ENCODE data around the gene ZNF384.
A peak's percentile ranks its signal among the peaks of the same experiment; 100 is the strongest.

ZNF384 gene

DNA sequence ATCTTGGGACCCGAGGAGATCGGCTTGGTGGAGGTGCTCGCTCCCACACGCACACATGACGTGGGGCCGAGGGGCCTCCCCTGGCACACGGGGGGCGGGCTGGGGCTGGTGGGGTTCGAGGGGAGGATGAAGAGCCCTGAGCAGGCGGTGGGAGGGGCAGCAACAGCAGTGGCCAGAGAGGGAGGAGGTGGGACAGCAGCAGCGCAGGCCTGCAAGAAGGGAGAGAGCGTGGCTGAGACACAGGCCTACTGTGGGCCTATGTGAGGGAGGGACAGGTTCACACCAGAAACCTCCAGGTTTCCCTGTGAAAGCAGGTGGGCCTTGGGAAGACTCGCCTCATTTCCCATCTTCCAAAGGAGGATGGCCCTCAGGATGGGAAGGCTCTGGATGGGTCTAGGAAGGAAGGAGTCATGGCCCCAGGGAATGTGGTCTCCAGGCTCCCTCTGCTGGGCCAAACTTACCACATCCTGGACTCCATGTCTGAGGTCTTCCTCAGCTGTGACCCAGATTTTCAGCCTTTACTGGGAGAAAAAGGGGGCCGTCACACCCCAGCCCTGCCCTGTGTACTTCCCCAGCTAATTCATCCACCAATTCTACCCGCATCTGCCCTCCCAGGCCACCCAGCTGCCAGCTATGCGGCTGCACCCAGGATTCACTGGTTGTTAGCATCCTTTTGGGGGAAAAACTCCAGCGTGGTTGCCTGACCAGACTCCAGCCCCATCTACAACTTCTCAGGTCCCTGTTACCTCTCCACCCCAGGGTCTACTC, 8.6 kb upstream of the ZNF384 start:
- TF ChIP-seq, protein P1, sequence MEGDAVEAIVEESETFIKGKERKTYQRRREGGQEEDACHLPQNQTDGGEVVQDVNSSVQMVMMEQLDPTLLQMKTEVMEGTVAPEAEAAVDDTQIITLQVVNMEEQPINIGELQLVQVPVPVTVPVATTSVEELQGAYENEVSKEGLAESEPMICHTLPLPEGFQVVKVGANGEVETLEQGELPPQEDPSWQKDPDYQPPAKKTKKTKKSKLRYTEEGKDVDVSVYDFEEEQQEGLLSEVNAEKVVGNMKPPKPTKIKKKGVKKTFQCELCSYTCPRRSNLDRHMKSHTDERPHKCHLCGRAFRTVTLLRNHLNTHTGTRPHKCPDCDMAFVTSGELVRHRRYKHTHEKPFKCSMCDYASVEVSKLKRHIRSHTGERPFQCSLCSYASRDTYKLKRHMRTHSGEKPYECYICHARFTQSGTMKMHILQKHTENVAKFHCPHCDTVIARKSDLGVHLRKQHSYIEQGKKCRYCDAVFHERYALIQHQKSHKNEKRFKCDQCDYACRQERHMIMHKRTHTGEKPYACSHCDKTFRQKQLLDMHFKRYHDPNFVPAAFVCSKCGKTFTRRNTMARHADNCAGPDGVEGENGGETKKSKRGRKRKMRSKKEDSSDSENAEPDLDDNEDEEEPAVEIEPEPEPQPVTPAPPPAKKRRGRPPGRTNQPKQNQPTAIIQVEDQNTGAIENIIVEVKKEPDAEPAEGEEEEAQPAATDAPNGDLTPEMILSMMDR (conservative IDR thresholded peaks at IDR 0.05; ENCODE audit: low read length), result peak; percentile 78
- DNase-seq (ENCODE audit: low read depth), result peak; percentile 62

GRCh38 chr12:6696690-6697583, 7.8 kb upstream of the ZNF384 start:
- no peak for DNase-seq (ENCODE audit: low read depth)
- no peak overlapping the region for H3K4me3 ChIP-seq (ENCODE audit: low read length)
- TF ChIP-seq, protein P1 (conservative IDR thresholded peaks at IDR 0.05; ENCODE audit: low read length), result no peak

More for the DNA sequence above, 8.6 kb upstream of the ZNF384 start:
- H3K4me3 ChIP-seq (ENCODE audit: low read length), result no peak overlapping the region

- no peak overlapping the region for H3K4me3 ChIP-seq (ENCODE audit: low read length)
- TF ChIP-seq, protein P1 (conservative IDR thresholded peaks at IDR 0.05; ENCODE audit: low read length), result no peak
- no peak for DNase-seq (ENCODE audit: low read depth)
Measured at GRCh38 chr12:6695313-6696045, 6.3 kb upstream of the ZNF384 start.

- DNase-seq (ENCODE audit: low read depth), result no peak
- TF ChIP-seq, protein P1 (conservative IDR thresholded peaks at IDR 0.05; ENCODE audit: low read length), result no peak
- H3K4me3 ChIP-seq (ENCODE audit: low read length), result no peak overlapping the region
Measured at GRCh38 chr12:6694701-6695100, 5.5 kb upstream of the ZNF384 start.

GRCh38 chr12:6693832-6694355, 4.7 kb upstream of the ZNF384 start:
- TF ChIP-seq, protein P1 (conservative IDR thresholded peaks at IDR 0.05; ENCODE audit: low read length), result no peak
- no peak overlapping the region for H3K4me3 ChIP-seq (ENCODE audit: low read length)
- DNase-seq (ENCODE audit: low read depth), result no peak

DNA sequence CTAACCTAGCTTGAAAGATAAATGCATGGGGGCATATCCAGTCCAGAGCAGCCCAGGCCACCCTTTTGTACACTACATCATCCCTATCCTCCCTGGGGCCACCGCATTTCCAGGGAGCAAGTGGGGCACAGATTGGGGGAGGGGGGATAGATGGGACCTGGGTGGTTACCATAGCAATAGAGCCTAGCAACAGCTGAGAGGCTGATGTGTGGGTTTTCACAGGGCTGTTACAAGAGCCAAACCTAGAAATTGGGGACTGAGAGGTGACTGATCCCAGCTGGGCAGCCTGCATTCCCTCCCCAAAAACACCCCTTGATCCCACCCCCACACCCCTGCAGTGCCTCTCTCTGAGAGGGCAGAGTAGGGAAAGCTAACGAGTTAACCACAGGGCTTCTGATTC, 3.7 kb upstream of the ZNF384 start:
- H3K4me3 ChIP-seq (ENCODE audit: low read length), result no peak overlapping the region
- TF ChIP-seq, protein P1 (conservative IDR thresholded peaks at IDR 0.05; ENCODE audit: low read length), result no peak
- no peak for DNase-seq (ENCODE audit: low read depth)

Measured in AG10803 (cell line).